HL-60/S4 treated with phorbol 12-myristate 13-acetate at 8.2 ng/mL for 4 days and 3 days (cell line): Measurements from ENCODE around the gene APBA3.
"Not testable (repeated sequence)": the region's sequence is repeated elsewhere in the genome, so short reads cannot be mapped to it uniquely, and the experiment has no call there.

Experiments
- in situ Hi-C: fragments of 300-500 bp; cut with MboI; formaldehyde crosslinking; loops from 2 replicates; pipeline ENCODE4 v1.15.0; 2022; ENCODE audit warnings: low sequenced_read_pairs

APBA3 gene

DNA sequence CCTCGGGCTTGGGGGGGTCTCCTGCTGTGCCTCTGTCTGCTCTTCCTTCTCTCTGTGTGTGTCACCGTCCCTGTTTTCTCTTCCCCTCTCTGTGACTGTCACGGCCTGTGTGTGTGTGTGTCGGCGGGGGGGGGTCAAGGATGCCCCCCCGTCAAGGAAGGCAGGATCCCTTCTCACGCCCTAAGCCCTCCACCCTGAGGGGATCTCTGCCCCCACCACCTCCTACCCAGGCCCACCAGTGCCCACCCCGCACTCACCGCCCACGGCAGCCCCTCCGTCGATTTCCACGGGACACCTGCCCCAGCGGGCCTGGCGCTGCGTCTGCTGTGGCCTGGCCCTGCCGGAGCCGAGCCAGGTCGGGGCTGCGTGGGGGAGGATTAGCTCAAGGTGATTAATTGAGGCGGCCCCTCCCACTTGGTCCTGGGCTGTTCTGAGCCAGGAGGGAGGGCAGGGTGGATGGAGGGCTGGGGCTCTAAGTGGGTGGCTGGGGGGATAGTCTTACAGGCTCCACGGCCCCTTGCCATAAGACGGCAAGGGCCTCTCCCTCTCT is 10.5 kb upstream of the APBA3 start, which contains the start of gene RAX2:
TSS of gene RAX2 (minus strand) at position 323 of the 550 bp plus-strand sequence. CDS start 486 bp downstream, outside the sequence.
- in situ Hi-C loops, result no loop called here

DNA sequence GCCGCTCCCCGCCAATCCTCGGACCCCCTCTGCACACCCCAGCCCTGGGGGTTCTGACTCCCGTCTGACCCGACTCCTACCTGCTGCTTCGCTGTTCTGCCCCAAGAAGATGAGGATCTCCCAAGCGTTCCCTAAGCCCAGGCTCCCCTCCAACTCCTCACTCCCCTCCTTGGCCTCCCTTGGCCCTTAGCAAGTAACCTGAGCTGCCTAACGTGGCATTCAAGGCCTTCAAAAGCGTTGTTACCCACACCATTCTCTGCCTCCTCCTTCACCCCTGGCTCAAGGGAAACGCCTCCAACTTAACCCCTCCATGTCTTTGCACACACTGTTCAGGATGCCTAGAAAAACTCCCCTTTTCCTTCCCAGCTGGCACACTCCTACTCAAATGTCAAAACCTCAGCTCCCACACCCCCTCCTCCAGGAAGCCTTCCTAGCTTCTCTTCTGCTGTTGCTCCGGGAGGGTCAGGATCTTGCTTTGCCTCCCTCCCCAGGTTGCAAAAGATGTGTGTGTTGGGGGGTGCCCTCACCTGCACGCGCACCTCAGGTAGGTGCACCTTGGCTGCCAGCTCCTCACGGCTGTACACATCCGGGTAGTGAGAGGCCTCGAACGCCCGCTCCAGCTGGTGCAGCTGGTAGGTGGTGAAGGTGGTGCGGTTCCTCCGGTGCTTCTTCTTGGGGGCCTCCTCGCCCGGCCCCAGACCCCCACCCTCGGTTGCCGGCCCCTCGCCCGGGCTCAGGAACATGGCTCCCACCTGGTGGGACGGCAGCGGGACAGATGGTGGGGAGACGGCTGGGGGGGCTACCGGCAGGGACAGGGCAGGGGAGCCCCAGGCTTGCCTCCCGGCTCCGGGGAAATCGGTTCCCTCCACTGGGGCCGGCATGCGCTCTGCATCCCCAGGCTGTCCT is 9.8 kb upstream of the APBA3 start:
- in situ Hi-C loops, result no loop called here

DNA sequence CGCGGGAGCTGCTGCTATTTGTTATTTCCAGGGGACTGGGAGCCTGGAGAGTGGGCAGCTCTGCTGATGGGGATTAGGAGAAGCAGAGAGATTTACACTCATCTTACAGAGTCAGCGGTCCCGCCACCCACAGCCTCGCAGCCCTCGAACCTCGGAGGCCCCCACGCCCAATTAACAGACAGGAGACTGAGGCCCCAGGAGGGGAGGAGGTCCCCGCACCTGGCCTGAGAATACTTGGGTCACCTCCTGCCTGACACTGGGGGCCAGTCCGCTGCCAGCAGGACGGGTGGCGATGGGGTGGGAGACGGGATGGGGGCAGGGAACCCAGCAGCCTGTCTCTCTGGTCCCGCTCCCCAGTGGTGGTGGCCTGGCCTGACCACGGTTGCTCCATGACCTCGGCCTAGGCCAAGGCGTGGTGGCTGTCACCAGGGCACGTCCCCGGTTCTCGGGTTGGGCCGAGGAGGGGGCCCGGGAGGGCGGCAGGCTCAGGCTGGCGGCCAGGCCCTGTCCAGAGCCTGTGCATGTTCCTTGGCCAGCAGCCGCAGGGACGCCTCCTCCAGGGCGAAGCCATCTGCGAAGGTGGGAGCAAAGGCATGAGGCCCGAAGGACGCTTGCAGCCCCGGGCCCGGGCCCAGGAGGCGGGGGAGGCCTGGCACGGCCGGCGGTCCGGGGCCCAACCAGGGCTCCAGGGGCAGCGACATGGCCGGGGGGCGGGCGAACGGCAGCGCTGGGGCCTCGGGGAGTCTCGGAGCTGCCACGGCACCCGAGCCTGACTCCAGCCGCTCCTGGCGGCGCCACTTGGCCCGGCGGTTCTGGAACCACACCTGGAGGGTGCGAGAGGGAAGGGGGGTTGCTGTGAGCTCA is 8.9 kb upstream of the APBA3 start:
- in situ Hi-C loops, result no loop called here

DNA sequence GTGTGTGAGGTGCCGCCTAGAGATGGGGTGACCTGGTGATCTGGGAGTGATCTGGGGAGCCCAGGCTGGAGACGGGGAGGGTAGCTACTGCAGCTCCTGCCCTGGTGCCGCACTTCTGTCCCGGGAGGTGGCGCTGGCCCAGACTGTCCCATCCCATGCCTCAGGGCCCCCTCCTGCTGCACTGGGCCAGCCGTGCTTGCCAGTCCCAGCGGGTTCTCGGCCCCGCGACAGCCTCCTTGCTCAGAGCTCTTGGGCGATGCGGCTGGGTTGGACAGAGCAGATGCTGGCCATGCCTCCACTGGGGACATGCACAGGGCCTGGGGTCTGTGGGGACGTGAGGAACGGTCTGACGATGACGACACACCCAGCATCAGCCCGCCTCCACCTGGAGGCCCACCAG is 8.0 kb upstream of the APBA3 start:
- in situ Hi-C loops, result no loop called here

DNA sequence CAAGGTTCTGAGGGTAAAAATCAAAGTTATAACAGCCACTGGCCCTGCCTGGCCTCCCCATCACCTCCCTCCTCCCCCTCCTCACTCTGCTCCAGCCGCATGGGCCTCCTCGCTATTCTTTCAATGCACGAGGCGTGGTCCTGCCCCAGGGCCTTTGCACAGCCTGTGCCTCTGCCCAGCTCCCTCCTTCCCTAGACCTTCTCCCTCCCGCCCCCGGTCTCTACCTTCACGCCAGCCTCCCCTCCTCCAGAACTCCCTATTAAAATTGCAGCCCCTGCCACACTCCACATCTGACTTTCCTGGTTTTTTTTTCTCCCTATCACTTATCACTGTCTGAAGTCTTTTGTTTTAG is 7.2 kb upstream of the APBA3 start:
- in situ Hi-C loops, result no loop called here

DNA sequence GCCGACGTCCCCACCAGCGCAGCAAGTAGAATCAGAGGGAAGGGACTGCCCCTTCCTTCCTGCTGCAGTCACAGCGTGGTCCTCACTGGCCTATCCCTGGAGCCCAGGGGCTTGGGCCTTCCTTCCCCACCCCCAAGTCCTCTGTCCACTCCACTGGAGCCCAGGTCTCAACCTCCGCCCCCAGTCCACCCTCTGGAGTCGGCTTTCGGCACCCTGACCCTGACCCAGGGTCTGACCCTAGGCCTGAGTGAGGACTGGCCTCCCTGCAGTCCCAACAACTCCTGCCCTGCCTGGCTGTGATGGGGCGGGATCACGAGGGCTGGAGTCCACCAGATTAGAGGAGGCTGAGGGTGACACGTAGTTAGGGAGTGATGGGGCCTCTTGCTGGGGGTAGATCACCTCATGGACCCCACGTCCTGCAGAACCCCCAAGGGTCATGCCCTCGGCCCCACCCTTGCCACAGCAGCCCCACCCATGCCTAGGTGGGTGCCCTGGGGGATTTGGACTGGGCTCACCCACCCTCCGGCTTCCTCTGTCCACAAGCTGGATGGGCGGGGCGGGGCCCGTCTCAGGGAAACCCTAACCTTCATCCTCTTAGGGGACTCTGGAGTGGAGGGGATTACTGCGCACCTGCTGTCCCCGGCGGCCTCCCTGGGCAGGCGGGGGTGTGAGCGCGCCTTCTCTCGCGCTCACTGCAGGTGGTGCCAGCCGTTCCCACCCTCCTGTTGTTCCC is 6.7 kb upstream of the APBA3 start:
- in situ Hi-C loops, result no loop called here

DNA sequence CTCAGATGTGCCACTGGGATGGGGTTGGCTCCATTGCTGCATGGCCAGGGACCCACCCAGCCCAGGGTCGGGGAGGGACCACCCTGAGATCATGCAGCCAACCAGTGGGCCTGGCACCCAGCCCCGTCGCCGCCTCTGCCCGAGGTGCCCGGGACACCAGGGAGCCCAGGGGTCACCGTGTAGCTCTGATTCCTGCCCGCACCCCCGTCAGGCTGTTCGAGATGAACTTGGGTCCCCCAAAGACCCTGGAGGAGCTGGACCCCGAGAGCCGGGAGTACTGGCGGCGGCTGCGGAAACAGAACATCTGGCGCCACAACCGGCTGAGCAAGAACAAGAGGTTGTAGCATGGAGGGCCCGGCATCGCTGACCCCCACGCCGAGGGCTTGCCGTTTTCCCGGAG is 5.6 kb upstream of the APBA3 start:
- in situ Hi-C loops, result no loop called here

DNA sequence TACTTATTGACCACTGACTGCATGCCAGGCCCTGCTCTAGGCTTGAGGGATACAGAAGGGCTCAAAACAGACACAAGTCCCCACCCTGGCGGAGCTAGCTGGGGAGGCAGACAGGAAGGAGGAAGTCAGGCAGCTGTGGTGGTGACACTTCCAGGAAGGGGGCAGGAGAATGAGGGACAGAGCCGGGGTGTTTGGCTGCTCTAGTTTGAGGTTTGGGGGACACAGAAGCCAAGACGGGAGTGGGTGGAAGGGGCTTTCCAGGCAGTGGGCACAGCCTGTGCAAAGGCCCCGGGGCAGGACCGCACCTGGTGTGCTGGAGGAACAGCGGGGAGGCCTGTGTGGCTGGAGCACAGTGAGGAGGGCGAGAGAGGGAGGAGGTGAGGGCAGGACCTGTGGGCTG is 5.0 kb upstream of the APBA3 start:
- in situ Hi-C loops, result no loop called here

DNA sequence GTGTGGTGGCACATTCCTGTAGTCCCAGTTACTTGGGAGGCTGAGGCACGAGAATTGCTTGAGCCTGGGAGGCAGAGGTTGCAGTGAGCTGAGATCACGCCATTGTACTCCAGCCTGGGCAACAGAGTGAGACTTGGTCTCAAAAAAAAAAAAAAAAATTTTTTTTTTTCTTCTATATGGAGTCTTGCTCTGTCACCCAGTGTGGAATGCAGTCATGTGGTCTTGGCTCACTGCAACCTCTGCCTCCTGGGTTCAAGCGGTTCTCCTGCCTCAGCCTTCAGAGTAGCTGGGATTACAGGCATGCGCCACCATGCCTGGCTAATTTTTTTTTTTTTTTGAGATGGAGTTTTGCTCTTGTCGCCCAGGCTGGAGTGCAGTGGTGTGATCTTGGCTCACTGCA is 4.3 kb upstream of the APBA3 start:
- in situ Hi-C loops, result not testable (repeated sequence)

DNA sequence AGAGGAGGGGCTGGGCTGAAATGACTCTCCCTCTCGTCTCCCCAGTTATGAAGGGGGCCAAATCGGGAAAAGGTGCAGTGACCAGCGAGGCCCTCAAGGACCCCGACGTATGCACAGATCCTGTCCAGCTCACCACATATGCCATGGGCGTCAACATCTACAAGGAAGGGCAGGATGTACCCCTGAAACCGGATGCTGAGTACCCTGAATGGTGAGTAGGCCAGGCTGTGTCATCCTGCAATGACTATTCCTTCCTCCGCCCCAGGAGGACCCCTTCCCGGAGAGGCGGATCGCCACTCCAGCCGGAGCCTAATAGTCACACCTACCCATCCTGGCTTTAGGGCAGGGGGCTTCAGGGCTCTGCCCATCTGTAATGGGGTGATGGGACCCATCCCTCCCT is 3.6 kb upstream of the APBA3 start:
- in situ Hi-C loops, result no loop called here

DNA sequence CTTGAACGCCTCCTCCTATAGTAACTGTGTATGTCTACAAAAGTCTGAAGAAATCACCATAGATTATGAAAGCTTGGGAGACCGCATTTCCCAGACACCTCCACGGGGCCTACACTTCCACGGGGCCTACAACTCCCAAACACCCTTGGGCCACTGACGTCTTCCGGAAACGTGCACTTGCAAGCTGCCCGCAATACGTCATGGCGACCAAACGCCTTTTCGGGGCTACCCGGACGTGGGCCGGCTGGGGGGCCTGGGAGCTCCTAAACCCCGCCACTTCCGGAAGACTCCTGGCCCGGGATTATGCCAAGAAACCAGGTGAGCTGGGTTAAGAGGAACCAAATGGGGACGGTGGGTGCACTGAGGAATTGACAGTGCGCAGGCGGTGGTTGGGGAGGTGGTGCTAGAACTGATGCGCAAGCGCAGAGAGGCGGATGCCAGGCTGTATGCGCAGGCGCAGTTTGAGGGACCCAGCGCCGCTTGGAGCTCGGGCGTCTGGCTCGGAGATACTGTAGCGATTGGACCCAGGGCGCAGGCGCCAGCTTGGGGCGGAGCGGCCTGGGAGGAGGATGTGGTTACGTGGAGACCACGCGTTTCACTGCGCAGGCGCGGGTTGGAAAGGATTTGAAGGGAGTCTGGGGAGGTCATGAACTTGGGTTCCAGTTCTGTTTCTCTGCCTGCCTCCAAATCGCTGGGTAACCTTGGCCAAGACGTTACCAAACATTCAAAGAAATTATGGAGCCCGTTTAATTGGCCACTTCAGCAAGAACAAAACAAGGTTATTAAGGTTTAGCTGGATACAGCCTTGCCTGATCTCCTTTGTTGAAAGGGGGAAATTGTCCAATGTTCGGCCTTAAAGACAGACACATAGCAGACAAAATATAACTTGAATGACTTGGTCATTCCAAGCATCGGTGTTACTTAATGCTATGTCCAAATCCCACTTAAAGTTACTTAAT is 1.3 kb upstream of the APBA3 start, which contains the start of gene MRPL54:
TSS of gene MRPL54 (plus strand) at position 182 of the 959 bp plus-strand sequence. CDS start at position 201, 19 bp downstream.
- in situ Hi-C loops, result no loop called here

DNA sequence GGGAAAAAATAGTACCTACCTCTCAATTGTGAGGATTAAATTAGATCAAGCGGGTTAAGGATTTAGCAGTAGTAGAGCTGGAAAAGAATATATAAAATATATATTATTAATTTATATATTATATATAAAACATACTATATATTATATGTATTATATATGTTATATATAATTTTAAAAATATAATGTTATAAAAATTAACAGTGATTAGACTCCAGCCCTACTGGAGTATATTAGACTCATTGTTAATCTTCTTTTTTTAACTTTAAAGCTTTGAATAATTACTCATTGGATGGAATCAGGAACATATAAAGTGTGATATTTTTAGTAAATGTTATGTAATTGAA is 610 bp upstream of the APBA3 start:
- in situ Hi-C loops, result no loop called here

DNA sequence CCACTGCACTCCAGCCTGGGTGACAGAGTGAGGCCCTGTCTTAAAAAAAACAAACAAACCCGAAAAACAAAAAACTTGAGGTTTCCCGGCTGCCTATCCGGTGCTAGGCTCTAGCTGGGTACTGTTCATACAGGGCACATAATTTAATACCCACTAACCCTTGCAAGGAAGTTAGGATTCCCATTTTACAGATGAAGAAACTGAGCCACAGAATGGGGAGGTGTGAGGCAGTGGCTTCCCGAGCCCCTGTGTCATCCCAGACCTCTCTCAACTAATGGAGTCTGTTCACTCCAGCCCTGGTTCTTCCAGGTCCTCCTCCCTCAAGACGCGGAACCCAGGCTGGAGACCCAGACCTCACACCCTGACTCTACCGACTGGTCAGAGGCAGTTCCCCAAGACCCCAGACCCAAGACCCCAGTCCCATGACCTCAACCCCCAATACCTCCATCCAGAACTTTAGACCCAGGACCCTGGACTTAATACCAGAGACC is 576 bp downstream of the APBA3 start:
- in situ Hi-C loops, result no loop called here

DNA sequence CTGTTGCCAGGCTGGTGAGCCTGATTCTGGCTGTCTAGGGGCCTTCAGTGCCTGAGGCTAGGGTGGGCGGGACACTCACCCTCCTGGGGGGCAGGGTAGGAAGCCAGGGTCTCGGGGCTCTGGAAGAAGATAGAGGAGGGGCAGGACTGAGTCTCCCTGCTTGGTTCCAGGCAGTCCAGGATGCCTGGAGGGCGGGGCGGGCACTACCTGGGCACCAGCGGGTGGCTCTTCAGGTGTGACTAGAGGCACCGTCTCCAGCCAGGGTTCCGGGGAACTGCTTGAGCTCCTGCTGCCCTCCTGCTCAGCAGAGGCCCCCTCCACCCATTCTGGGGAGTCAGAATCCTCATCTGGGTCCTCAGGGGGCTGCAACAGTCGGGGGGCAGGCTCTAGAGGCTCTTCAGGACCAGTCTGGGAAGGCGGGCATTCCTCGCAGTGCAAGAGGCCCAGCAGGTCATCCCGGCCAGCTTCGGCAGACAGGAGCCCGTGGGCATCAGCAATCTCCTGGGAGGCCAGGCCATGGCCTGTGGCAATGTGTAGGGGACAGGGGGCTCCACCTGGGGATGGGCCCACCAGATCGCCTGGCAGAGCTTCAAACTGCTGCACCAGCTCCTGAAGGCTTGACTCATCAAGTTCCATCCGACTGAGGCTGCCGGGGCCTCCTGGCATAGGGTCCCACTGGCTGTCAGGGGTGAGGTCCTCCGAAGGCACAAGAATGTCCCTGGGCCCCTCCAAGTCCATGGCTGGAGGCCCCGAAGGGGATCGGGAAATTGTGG is 1.8 kb downstream of the APBA3 start:
- in situ Hi-C loops, result no loop called here

DNA sequence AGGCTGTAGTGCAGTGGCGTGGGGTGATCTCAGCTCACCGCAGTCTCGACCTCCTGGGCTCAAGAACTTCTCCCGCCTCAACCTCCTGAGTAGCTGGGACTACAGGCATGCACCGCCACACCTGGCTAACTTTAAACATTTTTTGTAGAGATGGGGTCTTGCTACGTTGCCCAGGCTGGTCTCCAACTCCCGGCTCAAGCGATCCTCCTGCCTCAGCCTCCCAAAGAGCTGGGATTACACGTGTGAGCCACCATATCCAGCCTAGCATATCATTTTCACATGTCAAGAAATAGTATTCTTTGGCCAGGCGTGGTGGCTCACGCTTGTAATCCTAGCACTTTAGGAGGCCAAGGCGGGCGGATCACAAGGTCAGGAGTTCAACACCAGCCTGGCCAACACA is 3.2 kb downstream of the APBA3 start:
- in situ Hi-C loops, result not testable (repeated sequence)

DNA sequence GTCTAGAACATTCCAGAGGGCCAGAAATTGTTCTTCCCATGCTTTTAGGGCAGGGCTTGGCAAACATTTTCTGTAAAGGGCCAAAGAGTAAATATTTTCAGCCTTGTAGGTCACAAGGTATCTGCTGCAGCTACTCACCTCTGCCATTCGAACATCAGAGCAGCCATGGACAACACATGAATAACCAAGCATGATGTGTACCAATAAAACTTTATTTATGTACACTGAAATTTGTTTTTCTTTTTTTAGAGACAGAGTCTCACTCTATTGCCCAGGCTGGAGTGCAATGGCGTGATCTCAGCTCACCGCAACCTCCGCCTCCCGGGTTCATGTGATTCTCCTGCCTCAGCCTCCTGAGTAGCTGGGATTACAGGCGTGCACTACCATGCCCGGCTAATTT is 3.8 kb downstream of the APBA3 start:
- in situ Hi-C loops, result not testable (repeated sequence)

DNA sequence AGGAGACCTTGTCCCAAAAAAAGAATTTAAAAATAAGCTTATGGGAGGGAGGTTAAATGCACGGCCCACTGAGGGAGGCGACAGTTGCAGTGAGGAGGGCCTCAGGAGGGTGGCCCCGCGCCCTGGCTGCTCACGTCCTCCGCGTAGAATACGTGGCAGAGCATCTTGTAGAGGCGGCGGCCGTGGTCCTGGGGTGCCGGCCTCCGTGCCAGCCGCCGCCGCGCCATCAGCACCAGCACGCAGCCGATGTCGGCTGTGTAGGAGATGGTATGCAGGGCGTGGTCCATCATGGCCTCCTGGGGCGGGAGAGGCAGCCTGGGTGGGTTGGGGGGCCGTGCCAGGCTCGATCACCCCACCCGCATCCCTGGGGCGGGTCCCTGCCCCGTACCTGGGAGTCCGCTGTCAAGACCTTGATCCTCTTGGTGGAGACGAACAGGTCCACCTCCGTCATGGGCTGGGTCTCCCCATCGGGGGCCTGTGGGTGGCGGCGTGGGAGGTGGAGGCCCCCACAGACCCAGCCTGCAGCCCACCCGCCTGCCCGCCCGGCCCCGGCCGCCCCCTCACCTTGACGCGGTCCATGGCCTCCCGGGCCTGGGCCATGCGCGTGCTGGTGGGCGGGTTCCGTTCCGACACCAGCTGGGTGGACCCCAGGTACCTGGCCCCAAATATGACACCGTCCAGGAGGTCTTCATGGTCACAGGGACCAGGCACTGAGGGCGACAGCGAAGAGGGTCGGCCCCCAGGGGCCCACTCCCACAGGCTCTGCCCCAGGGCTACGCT is 7.7 kb downstream of the APBA3 start:
- in situ Hi-C loops, result no loop called here

DNA sequence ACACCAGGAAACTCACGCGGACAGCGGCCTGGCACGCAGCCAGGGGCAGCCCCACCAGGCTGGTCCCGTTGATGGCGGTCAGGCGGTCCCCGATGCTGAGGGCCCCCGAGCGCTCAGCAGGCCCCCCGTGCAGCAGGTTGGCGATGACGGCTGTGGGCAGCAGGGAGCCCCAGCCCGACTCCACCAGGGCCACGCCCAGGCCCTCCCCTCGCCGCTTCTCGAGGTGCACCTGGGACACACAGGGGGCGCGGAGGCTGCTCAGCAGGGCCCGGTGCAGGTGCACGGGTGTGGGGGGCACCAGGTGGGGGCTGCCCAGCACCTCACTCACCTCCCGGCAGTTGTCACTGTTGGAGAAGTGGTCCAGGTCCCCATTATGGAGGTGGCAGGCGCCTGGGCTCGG is 9.0 kb downstream of the APBA3 start:
- in situ Hi-C loops, result no loop called here
